HG02610 (cell line): ENCODE results near the gene MCF2L.

Experiments used
- ATAC-seq: cut with Tn5 transposase; IDR thresholded peaks from one replicate; pipeline ENCODE4 v1.9.1; 2021; ENCODE audit warnings: mild to moderate bottlenecking, moderate library complexity; ENCODE audit not compliant: unreplicated experiment

MCF2L gene

GRCh38 chr13:112947796-112948195, 21.2 kb upstream of the MCF2L start:
- ATAC-seq, result no peak

GRCh38 chr13:112951674-112952371, 17.2 kb upstream of the MCF2L start:
- ATAC-seq, result no peak

- no peak for ATAC-seq
These were observed 16.1 kb upstream of the MCF2L start for GRCh38 chr13:112952759-112953551.

- no peak for ATAC-seq
These were observed 15.2 kb upstream of the MCF2L start for GRCh38 chr13:112953591-112954487.

GRCh38 chr13:112954488-112955270, 14.3 kb upstream of the MCF2L start:
- ATAC-seq, result no peak

GRCh38 chr13:112955271-112955937, 13.6 kb upstream of the MCF2L start:
- ATAC-seq, result no peak

- ATAC-seq, result no peak
These were observed 13.1 kb upstream of the MCF2L start for GRCh38 chr13:112955956-112956355.

GRCh38 chr13:112956571-112957294, 12.3 kb upstream of the MCF2L start:
- no peak for ATAC-seq

GRCh38 chr13:112957295-112957677, 11.7 kb upstream of the MCF2L start:
- ATAC-seq, result no peak

- ATAC-seq, result no peak
These were observed 10.7 kb upstream of the MCF2L start for GRCh38 chr13:112958127-112958989.

- ATAC-seq, result no peak
These were observed 9.8 kb upstream of the MCF2L start for GRCh38 chr13:112959206-112959605.

- ATAC-seq, result no peak
These were observed 9.1 kb upstream of the MCF2L start for GRCh38 chr13:112959701-112960542.

- no peak for ATAC-seq
These were observed 8.3 kb upstream of the MCF2L start for GRCh38 chr13:112960706-112961105.

- no peak for ATAC-seq
These were observed 7.3 kb upstream of the MCF2L start for GRCh38 chr13:112961457-112962369.

- no peak for ATAC-seq
These were observed 6.6 kb upstream of the MCF2L start for GRCh38 chr13:112962396-112962795.

- ATAC-seq, result no peak
These were observed 5.9 kb upstream of the MCF2L start for GRCh38 chr13:112962911-112963625.
